Vagina (tissue), 2 donors: ENCODE data around the gene NLRC3. TPM values are rescaled to one million over a fixed set of nuclear protein-coding genes. Genes with fewer than 3 reads are reported as not detected.

Experiments used
- DNase-seq, 2 donors: peaks; one replicate each; pipeline ENCODE4 v3.0.0-alpha.2; 2017; ENCODE audit errors: extremely low spot score in 2 of 2
- H3K27ac ChIP-seq: fragments of 200-600 bp; sonication (generic); one replicate; pipeline ENCODE4 v1.5.1; 2019
- H3K27me3 ChIP-seq: fragments of 200-600 bp; sonication (generic); one replicate; pipeline ENCODE4 v1.5.1; 2019
- H3K36me3 ChIP-seq, 2 donors: fragments of 200-600 bp; sonication (generic); one replicate each; pipeline ENCODE4 v1.5.1; 2017 to 2019
- H3K4me1 ChIP-seq: fragments of 200-600 bp; sonication (generic); one replicate; pipeline ENCODE4 v1.5.1; 2019
- H3K4me3 ChIP-seq, 2 donors: fragments of 200-600 bp; sonication (generic); 1 replicate in 1 of 2; 2 replicates in 1 of 2; pipeline ENCODE4 v1.5.1; 2016 to 2019
- H3K9me3 ChIP-seq: fragments of 200-600 bp; sonication (generic); one replicate; pipeline ENCODE4 v1.5.1; 2019
- CTCF ChIP-seq, 3 experiments: fragments of 450-650 bp in 2 of 3; fragments of 200-600 bp in 1 of 3; sonication (generic) in 1 of 3; IDR thresholded peaks; one replicate each; pipeline ENCODE4 v1.5.1; 2017 to 2019; ENCODE audit warnings: antibody characterized with exemption in 3 of 3, mild to moderate bottlenecking in 2 of 3, moderate library complexity in 2 of 3
- POLR2A ChIP-seq, 2 donors: fragments of 450-650 bp; IDR thresholded peaks; one replicate each; pipeline ENCODE4 v1.6.1; 2017; ENCODE audit warnings: antibody characterized with exemption in 2 of 2, mild to moderate bottlenecking in 2 of 2, moderate library complexity in 2 of 2
- POLR2AphosphoS5 ChIP-seq, 2 donors: sonication (generic); formaldehyde crosslinking; IDR thresholded peaks; one replicate each; pipeline ENCODE4 v1.9.0; 2017; ENCODE audit warnings: antibody characterized with exemption in 2 of 2, mild to moderate bottlenecking in 2 of 2, low read depth in 1 of 2; ENCODE audit not compliant: insufficient read depth in 1 of 2
- intact Hi-C: fragments of 100-400 bp; cut with DNase I; formaldehyde crosslinking; loops from one replicate; pipeline ENCODE4 v1.15.1; 2023
- total RNA-seq: library from RNA; depleted of rRNA; stranded (reverse); fragments of >200 nt; gene quantifications from one replicate; pipeline ENCODE4 v1.2.3, GENCODE V29; 2016

The NLRC3 gene
- total RNA-seq, 1 donor from 2014 or later = 12.5 TPM

- no peak overlapping the region for H3K27ac ChIP-seq
- H3K4me1 ChIP-seq = peaks cover 27% of the 10 kb centered on the region
- no peaks in the 10 kb centered on the region for H3K27me3 ChIP-seq
- H3K36me3 ChIP-seq = peaks cover 0 to 9% of the 10 kb centered on the region in 2 donors
- no peak for DNase-seq
- intact Hi-C loops = no loop called here
- TF ChIP-seq POLR2A (IDR thresholded peaks at IDR 0.05) (no peak), POLR2AphosphoS5 (IDR thresholded peaks at IDR 0.05; ENCODE audit: insufficient read depth in 1 of 2, low read depth in 1 of 2) (no peak), CTCF (IDR thresholded peaks at IDR 0.05) (no peak)
- H3K4me3 ChIP-seq = no peak overlapping the region
- no peaks in the 10 kb centered on the region for H3K9me3 ChIP-seq
These were observed 30.9 kb upstream of the NLRC3 start for GRCh38 chr16:3608069-3608468.

GRCh38 chr16:3607634-3608033 lies 30.4 kb upstream of the NLRC3 start:
- H3K27me3 ChIP-seq = no peaks in the 10 kb centered on the region
- H3K4me1 ChIP-seq = peaks cover 23% of the 10 kb centered on the region
- no peak overlapping the region for H3K4me3 ChIP-seq
- no peak for DNase-seq
- peaks cover 0 to 9% of the 10 kb centered on the region in 2 donors for H3K36me3 ChIP-seq
- no peak overlapping the region for H3K27ac ChIP-seq
- H3K9me3 ChIP-seq = no peaks in the 10 kb centered on the region
- no peak for TF ChIP-seq POLR2A (IDR thresholded peaks at IDR 0.05)
- no peak for TF ChIP-seq CTCF (IDR thresholded peaks at IDR 0.05)
- intact Hi-C loops = no loop called here

- intact Hi-C loops = no loop called here
- H3K4me3 ChIP-seq = no peak overlapping the region
- no peak for DNase-seq
These were observed 30.0 kb upstream of the NLRC3 start for GRCh38 chr16:3607161-3607560.

GRCh38 chr16:3606441-3606840 lies 29.2 kb upstream of the NLRC3 start:
- Histone ChIP-seq H3K9me3 (no peaks in the 10 kb centered on the region), H3K4me1 (peaks cover 14% of the 10 kb centered on the region), H3K4me3 (no peak overlapping the region), H3K36me3 (peaks cover 0 to 19% of the 10 kb centered on the region in 2 donors), H3K27ac (no peak overlapping the region), H3K27me3 (no peaks in the 10 kb centered on the region)
- intact Hi-C loops = no loop called here
- no peak for DNase-seq
- TF ChIP-seq POLR2AphosphoS5 (IDR thresholded peaks at IDR 0.05; ENCODE audit: insufficient read depth in 1 of 2, low read depth in 1 of 2) (no peak), POLR2A (IDR thresholded peaks at IDR 0.05) (no peak), CTCF (IDR thresholded peaks at IDR 0.05) (no peak)

More at GRCh38 chr16:3607161-3607560, 30.0 kb upstream of the NLRC3 start:
- H3K9me3 ChIP-seq = no peaks in the 10 kb centered on the region
- TF ChIP-seq POLR2A (IDR thresholded peaks at IDR 0.05) (no peak), CTCF (IDR thresholded peaks at IDR 0.05) (no peak), POLR2AphosphoS5 (IDR thresholded peaks at IDR 0.05; ENCODE audit: insufficient read depth in 1 of 2, low read depth in 1 of 2) (no peak)
- no peak overlapping the region for H3K27ac ChIP-seq
- peaks cover 18% of the 10 kb centered on the region for H3K4me1 ChIP-seq
- no peaks in the 10 kb centered on the region for H3K27me3 ChIP-seq
- H3K36me3 ChIP-seq = peaks cover 0 to 12% of the 10 kb centered on the region in 2 donors

- intact Hi-C loops = no loop called here
- TF ChIP-seq POLR2A (IDR thresholded peaks at IDR 0.05) (no peak), POLR2AphosphoS5 (IDR thresholded peaks at IDR 0.05; ENCODE audit: insufficient read depth in 1 of 2, low read depth in 1 of 2) (no peak), CTCF (IDR thresholded peaks at IDR 0.05) (no peak)
- no peak for DNase-seq
- Histone ChIP-seq H3K27ac (no peak overlapping the region), H3K27me3 (no peaks in the 10 kb centered on the region), H3K36me3 (peaks cover 0 to 19% of the 10 kb centered on the region in 2 donors), H3K9me3 (no peaks in the 10 kb centered on the region), H3K4me3 (no peak overlapping the region), H3K4me1 (no peaks in the 10 kb centered on the region)
These were observed 25.1 kb upstream of the NLRC3 start for GRCh38 chr16:3602320-3602653.
